ENCODE results near the gene SCAMP2. TPM values are rescaled to one million over a fixed set of nuclear protein-coding genes. Genes with fewer than 3 reads are reported as not detected.

Gene SCAMP2
- total and polyA plus RNA-seq, 10 donors = 34.7 to 129 (median 98.6) TPM

- peak overlapping the region; percentile 19 to 99 (median 92) for H3K27ac ChIP-seq
- 76 to 91% (median 88%) methylated on average over 6 of the region's 6 CpGs for WGBS, 5 donors
Measured at GRCh38 chr15:74866090-74866489, 7.1 kb downstream of the SCAMP2 start.

GRCh38 chr15:74865316-74865715 is 7.8 kb downstream of the SCAMP2 start:
- Histone ChIP-seq H3K27me3 (replicated peaks in 1 of 7) (no peaks in the 10 kb centered on the region), H3K36me3 (peaks cover 0 to 44% (median 0%) of the 10 kb centered on the region in 6 donors), H3K4me3 (no peak overlapping the region), H3K27ac (peak overlapping the region in 5 of 8 donors; percentile 64 to 98 (median 92)), H3K4me1 (peaks cover 40 to 98% (median 72%) of the 10 kb centered on the region in 6 donors), H3K9me3 (no peaks in the 10 kb centered on the region)
- intact Hi-C loops (cut with DNase I; ENCODE audit: low total_unique reads) = no loop called here
- no peak for DNase-seq
- TF ChIP-seq CTCF (IDR thresholded peaks at IDR 0.05 in 8 of 11, conservative IDR thresholded peaks at IDR 0.05 in 3 of 11) = no peak
- no peak for TF ChIP-seq POLR2A (IDR thresholded peaks at IDR 0.05)
- TF ChIP-seq POLR2AphosphoS5 (IDR thresholded peaks at IDR 0.05) = no peak
- WGBS, 5 donors = 62 to 81% (median 73%) methylated on average over 2 of the region's 2 CpGs

More at GRCh38 chr15:74866090-74866489, 7.1 kb downstream of the SCAMP2 start:
- no peak for TF ChIP-seq POLR2AphosphoS5 (IDR thresholded peaks at IDR 0.05)
- TF ChIP-seq POLR2A (IDR thresholded peaks at IDR 0.05) = no peak
- no peak for TF ChIP-seq CTCF (IDR thresholded peaks at IDR 0.05 in 8 of 11, conservative IDR thresholded peaks at IDR 0.05 in 3 of 11)
- Histone ChIP-seq H3K9me3 (no peaks in the 10 kb centered on the region), H3K4me1 (peaks cover 48 to 98% (median 75%) of the 10 kb centered on the region in 6 donors), H3K4me3 (no peak overlapping the region), H3K36me3 (peaks cover 0 to 38% (median 0%) of the 10 kb centered on the region in 6 donors), H3K27me3 (replicated peaks in 1 of 7) (no peaks in the 10 kb centered on the region)
- DNase-seq = no peak
- intact Hi-C loops (cut with DNase I; ENCODE audit: low total_unique reads) = no loop called here

GRCh38 chr15:74864296-74864695 is 8.9 kb downstream of the SCAMP2 start:
- TF ChIP-seq POLR2AphosphoS5 (IDR thresholded peaks at IDR 0.05) = no peak
- no peak for TF ChIP-seq CTCF (IDR thresholded peaks at IDR 0.05 in 8 of 11, conservative IDR thresholded peaks at IDR 0.05 in 3 of 11)
- TF ChIP-seq POLR2A (IDR thresholded peaks at IDR 0.05) = no peak
- WGBS, 5 donors = 83 to 89% (median 88%) methylated on average over 6 of the region's 6 CpGs
- peaks cover 34 to 98% (median 72%) of the 10 kb centered on the region in 6 donors for H3K4me1 ChIP-seq
- H3K9me3 ChIP-seq = no peaks in the 10 kb centered on the region
- H3K4me3 ChIP-seq = no peak overlapping the region
- peak overlapping the region in 5 of 8 donors; percentile 2 to 98 (median 64) for H3K27ac ChIP-seq
- intact Hi-C loops (cut with DNase I; ENCODE audit: low total_unique reads) = no loop called here
- H3K36me3 ChIP-seq = peaks cover 0 to 44% (median 0%) of the 10 kb centered on the region in 6 donors
- no peak for DNase-seq
- H3K27me3 ChIP-seq (replicated peaks in 1 of 7) = no peaks in the 10 kb centered on the region

- no peak for TF ChIP-seq CTCF (IDR thresholded peaks at IDR 0.05 in 8 of 11, conservative IDR thresholded peaks at IDR 0.05 in 3 of 11)
- no peak for TF ChIP-seq POLR2AphosphoS5 (IDR thresholded peaks at IDR 0.05)
- no peak for TF ChIP-seq POLR2A (IDR thresholded peaks at IDR 0.05)
- Histone ChIP-seq H3K4me3 (no peak overlapping the region), H3K4me1 (peaks cover 32 to 98% (median 71%) of the 10 kb centered on the region in 6 donors), H3K36me3 (peaks cover 0 to 42% (median 0%) of the 10 kb centered on the region in 6 donors), H3K9me3 (no peaks in the 10 kb centered on the region), H3K27ac (peak overlapping the region in 5 of 8 donors; percentile 8 to 98 (median 36)), H3K27me3 (replicated peaks in 1 of 7) (no peaks in the 10 kb centered on the region)
- 72 to 80% (median 73%) methylated on average over 11 of the region's 11 CpGs for WGBS, 5 donors
- DNase-seq = no peak
- intact Hi-C loops (cut with DNase I; ENCODE audit: low total_unique reads) = no loop called here
Measured at GRCh38 chr15:74863239-74864056, 9.7 kb downstream of the SCAMP2 start.
